GM18519 (cell line): ENCODE data around the gene THSD4.
"Not testable (repeated sequence)": the region's sequence is repeated elsewhere in the genome, so short reads cannot be mapped to it uniquely, and the experiment has no call there.

Experiments used
- ATAC-seq: cut with Tn5 transposase; IDR thresholded peaks from one replicate; pipeline ENCODE4 v1.9.1; 2021; ENCODE audit warnings: mild to moderate bottlenecking, moderate library complexity; ENCODE audit not compliant: unreplicated experiment, low FRiP score

Gene THSD4

DNA sequence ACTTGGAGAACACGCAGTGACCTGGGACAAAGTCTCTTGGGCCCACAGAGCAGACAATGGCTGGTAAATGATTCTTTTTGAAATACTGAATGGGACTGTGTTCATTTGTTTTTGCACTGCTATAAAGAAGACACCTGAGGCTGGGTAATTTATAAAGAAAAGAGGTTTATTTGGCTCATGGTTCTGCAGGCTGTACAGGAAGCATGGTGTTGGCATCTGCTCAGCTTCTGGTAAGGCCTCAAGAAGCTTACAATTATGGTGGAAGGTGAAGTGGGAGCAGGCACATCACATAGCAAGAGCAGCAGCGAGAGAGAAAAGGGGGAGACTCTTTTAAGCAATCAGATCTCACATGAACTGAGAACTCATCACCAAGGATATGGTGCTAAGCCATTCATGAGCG is 321.6 kb downstream of the THSD4 start:
- ATAC-seq = no peak

DNA sequence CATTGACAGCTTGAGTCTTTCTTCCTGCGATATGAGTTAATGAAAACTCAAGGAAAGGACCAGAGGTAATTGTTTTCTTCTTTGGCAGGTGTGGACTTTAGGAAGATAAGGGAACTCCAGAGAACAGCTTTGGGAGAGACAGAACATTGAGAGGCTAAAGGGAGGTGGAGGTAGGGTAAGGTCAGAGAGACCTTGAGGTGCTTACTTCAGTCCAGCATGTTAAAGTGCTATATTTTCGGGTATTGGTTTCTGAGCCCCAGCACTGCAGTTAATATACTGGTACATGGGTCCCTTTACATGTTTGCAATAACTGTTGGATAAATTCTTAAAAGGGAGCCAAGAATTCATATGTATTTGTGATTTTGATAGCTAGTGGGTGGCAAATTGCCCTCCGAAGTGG is 322.1 kb downstream of the THSD4 start:
- no peak for ATAC-seq

DNA sequence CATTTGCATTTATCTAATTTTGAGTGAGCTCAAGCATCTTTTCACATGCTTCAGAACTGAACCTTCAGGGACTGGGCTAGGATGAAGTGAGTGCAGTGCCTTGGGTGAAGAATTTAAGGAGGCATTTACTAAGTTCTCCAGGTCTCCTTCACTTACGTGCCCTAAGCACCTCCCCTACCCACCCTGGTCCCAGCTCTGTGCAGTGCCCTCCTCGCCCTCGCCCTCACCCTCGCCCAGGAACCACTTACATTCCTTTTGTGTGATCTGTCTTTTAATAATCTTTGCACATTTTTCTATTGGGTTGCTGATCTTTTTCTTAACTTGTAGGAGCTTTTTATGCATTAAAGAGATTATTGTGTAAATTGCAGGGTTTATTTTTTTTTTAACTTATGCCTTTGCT is 322.6 kb downstream of the THSD4 start:
- no peak for ATAC-seq

DNA sequence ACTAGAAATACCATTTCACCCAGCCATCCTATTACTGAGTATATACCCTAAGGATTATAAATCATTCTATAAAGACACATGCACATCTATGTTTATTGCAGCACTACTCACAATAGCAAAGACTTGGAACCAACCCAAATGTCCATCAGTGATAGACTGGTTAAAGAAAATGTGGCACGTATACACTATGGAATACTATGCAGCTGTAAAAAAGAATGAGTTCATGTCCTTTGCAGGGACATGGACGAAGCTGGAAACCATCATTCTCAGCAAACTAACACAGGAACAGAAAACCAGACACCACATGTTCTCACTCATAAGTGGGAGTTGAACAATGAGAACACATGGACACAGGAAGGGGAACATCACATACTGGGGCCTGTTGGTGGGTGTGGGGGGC is 324.2 kb downstream of the THSD4 start:
- not testable (repeated sequence) for ATAC-seq

DNA sequence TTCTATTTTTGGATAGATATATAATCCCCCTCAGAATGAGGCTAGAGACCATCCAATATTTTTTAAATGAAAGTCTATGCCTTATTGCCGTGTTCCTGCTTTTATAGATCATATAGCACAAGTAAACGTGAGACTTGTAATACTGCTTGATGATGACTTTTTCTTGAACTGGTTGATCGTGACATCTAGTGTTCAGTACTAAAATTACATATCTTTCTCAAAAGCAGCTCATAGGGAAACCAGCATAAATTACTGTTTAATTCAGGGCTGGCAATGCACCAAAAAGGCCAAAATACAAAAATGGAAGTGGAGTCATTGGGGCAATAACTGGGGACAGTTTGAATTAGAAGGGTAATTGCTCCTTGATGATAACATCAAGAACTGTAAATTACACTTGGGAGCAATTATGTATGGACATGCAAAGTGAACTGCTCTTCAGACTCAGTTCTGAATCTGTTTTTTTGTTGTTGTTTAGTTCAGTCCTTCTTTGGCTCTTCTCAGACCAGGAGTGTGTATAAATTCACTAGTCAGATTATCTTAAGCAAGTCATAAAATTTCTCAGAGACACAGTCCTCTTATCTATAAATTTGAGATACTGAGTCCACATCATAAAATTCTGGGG is 325.3 kb downstream of the THSD4 start:
- no peak for ATAC-seq

DNA sequence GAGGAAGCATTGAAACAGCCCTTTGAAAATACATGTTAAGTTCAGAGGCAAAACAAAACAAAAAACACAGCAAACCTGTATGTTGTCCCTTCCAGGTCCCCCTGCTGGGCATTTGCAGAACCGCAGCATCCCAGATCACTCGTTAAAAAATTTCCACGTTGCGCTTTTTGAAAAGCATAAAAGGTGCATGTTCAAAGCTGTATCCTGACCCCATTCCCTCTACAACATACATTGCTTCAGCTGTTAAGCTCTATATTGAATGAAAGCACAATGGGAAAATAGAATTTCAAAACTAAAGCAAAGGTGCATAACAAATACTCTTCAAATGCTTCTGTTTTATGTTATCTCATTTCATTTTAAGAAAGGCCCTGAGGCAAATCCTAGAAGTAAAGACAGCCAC is 328.3 kb downstream of the THSD4 start:
- no peak for ATAC-seq

DNA sequence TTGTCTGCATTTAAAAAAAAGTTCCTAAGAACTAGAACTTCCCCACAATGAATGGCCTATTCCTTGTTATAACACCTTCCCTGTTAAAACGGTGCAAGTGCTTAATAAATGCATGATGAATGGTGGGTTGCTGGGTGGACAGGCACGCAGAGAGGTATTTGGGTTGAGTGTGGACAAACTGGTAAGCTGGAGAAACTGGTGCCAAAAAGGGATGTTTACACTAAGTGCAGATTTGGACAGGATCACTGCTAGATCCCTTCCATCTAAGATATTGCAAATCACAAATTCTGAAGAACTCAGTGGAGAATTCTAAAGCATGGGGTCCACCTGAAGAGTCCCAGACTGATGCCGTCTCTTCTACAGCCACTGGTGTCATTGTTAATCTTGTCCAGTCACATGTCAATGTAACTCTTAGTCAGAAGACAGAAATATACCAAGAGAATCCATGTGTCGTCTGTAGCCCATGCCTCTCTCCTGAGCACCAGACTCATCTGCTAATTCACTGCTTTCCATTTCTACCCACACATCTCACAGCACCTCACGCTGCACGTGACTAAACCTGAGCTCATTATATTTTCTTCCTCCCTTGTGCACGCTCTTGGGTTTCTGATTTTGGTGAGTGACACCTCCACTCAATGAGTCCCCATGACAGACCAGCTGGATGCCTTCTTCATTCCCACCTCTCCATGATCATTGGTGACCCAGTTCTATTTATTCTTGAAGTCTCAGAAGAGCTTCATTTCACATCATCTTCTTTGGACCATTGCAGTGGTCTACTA is 328.9 kb downstream of the THSD4 start:
- ATAC-seq = no peak

DNA sequence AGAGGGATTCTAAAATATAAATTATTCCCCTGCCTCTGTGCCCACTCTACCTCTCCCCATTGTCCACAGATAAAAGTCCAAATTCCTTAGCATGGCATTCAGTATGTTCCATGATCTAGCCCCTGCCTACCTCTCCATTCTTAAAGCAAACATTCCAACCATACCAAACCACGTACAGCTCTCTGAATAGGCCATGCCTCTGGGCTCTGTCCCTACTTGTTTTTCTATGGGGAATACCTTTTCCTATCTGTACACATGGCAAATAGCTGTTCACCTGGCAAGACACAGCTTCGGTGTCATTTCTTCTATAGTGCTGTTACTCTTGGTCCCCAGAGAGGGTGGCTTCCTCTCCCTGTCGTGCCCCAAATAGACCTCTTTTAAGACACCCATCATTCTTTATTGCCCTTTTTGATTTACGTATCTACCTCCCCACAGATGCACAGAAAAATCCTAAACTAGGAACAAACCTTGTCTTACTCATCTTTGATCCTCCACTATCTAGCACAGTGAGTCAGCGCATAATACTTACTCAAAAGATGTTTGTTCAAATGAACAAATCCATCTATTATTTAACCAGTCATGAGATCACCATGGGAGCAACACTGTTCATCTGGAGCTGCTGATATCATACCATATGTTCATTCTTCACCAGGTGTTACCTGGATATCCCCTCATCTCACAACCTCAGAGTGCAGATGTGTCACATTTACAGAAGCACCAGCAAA is 329.8 kb downstream of the THSD4 start:
- ATAC-seq = no peak

DNA sequence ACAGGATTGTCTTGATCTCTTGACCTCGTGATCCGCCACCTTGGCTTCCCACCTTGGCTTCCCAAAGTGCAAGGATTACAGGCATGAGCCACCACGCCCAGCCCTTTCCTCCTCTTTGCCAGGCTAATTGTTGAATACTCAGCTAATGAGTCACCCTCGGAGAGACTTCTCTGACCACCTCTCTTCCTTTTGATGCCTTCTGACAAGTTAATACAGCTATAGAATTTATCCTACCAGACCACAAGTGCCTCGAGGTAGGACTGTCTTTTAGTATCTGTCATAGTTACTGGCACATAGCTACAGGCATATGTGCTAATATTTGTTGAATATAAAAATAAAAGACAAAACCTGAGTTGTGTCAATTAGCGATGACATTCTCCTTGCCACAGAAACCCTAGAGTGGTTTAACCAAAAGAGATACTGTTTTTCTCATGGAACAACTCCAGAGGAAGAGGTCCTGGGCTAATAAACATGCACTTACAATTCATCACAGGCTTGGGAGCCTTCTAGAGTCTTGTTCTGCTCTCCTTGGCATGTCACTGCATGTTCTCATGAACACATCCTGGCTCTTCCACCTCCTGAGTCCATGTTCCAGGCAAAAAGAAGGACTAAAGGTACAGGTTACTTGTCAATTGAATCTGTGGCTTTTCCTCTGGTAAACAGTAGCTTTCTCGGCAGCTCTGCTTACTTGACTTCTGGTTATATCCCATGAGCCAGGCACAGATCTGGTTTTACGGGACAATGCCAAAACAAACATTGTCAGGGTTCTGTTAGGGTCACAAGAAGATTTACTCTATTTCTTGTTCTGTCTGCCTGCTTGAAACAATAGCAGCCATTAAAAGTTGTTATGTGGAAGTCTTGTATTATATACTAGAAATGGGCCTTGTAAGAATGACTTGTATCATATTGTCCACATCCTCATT is 332.3 kb downstream of the THSD4 start:
- no peak for ATAC-seq

DNA sequence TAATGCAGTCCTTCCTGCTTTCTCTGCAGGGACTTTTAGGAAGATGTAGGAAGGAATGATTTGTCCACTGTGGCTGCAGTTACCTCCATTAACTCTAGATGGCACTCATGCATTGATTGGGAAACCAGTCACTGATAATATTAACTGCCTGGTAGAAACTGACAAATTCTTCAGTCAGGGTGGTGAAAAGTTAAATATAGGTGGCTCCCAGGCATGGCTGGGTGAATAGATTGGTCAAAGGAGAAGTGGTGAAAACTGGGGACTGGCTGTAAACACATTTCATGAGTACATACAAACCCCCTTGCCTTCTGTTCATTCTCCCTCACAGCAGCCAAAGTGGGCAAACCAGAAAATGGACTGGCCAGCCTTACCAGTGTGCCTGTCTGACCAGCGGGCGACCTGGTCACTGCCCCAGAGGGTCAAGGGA is 333.4 kb downstream of the THSD4 start:
- no peak for ATAC-seq

DNA sequence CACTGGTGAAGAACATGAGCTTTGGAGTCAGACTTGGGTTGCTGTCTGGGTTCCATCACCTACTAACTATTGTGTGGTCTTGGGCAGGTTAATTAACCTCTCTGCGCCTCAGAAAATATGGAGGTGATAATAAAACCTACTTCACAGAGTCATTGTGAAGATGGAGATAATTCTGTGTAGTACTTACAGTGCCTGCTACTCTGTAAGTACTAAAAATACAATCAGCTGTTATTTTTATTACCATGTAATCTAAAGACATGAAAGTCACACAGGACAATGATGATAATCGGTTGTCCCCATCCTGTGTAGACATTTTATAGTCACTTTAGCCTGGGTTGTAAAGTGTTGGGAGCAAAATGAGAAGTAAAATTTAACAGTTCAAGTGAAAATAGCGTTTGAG is 334.1 kb downstream of the THSD4 start:
- no peak for ATAC-seq

DNA sequence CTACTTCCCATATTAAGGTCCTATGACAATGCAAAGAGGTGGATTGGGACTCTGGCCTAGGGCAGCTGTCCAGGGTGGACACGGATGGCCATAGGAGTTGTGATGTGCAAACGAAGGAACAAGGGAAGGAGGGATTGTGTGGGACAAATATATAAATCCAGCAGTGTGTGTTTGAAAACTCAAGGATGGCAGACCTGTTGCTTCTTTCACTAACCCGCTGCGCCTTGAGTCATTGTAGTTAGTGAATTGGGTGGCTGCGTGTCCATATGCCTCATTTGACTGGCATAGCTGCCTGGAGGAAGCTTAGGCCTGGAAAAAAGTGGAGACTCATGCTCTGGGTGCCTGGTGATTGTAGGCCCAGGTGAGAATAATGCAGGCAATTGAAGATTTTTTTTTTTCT is 334.7 kb downstream of the THSD4 start:
- ATAC-seq = no peak

DNA sequence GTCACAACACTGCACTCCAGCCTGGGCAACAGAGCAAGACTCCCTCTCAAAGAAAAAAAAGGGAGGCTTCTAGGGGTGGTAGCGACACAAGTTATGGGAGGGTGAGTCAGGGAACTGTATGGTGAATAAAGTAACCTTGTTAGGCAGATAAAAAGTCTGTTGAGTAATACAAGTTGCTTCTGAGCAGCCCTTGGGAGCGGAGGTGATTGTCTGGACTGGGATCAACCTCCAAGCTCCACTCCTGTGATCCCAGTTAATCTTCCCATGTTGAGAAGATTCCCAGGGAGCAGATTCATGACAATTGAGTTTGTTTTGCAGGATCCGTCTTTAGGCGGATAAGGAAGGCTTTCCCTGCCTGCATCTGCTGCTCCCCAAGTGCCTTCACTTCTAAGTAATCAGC is 335.9 kb downstream of the THSD4 start:
- ATAC-seq = no peak

DNA sequence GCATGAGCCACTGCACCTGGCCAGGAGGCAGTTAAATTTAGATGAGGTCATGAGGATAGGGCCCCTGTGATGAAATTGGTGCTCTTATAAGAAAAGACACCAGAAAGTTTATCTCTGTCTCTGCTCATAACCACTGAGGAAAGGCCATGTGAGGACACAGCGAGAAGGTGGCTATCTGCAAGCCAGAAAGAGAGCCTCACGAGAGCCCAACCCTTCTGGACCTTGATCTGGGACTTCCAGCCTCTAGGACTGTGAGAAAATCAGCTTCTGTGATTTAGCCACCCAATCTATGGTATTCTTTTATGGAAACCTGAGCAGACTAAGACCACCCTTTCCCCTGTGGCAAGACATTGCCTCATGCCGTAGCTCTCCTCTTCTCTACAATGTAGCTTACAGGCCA is 337.6 kb downstream of the THSD4 start:
- ATAC-seq = no peak

DNA sequence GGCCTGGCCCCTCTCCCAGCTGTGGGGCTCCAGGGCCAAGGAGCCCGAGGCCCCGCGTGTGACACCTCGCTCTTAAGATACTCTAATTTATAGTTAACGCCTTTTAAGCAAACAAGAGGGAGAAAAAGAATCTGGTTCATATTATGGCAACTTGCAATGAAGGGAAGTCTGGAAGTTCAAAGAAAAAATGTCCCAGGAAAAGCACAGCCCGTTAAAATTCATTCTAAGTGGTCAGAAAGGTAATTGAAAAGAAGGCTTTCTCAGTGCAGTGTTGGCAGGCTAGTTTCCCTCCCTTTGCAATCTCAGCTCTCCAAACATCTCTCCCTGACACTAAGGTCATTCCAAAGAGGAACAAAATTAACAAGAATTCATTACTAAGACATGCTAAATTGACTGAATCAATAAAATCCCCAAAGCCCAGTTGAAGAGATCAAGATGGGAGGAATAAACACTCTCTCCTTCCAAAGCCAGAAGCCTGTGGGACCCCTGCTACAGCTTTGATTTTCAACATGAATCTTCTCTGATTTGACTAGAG is 339.3 kb downstream of the THSD4 start:
- no peak for ATAC-seq

DNA sequence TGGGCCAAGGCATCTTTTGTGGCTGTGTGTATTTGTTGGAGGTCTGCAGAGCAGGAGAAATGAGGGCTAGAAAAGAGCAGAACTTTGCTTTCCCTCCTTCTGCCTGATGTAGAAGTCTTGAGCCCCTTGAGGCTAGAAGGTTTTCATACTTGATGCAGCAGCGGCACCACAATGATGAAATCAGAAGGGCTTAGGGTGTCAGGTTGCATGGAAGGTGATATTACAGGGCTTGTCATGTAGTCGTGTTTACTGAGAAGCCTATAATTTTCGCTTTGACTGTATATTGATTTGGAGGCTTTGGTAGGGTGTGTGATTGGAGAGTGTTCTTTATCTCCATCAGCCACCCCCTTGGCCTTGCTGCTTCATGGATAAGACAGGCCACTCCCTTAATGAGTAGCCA is 339.8 kb downstream of the THSD4 start:
- no peak for ATAC-seq

DNA sequence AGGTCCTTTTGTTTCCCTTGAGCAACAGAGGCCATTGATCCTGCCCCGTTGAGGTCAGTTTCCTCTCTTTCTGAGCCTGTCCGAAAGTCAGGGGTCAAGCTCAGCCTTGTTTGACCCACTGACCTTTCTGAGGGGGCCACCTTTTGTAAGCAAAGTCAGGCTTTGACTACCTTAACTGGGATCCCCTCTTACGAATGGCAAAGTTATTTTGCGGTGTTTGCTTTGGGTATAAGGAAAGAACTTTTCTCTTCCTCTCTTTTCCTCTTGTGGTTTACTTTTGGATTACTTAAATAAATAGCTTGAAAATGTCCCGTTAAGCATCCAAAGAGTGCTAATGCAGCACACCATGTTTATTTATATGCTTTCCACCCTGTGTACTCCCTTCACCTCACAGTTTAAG is 340.6 kb downstream of the THSD4 start:
- ATAC-seq = no peak

DNA sequence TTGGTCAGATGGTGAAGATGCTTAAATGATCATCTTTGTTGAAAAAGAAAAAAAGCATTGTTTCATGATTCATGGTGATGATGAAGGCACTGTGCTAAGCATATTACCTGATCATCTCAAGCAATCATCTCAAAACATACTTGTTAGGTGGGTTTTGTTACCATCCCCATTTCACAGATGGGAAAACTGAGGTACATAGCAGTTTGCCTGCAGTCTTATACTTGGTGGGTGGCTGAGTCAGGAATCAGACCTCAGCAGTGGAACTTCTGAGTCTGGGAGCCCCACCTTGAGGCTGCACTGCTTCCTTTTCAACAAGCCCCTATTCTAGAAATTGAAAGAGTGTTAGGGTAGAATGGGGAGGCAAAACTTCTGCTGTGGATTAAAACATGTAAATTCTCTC is 341.1 kb downstream of the THSD4 start:
- ATAC-seq = no peak

DNA sequence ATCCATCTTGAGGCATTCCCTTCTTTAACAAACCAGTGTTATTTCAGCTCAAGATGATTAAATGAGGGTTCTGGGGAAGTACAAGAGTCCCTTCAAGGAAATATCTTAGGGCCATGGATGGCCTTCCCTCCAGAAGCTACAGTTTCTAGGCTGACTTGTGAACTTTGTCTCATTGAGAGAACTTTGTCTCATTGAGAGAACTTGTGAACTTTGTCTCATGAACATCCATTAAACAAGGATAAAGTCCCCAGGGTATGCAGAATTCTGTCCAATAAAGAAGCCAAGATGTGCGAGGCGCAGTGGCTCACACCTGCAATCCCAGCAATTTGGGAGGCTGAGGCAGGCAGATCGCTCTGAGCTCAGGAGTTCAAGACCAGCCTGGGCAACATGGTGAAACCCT is 341.5 kb downstream of the THSD4 start:
- no peak for ATAC-seq

DNA sequence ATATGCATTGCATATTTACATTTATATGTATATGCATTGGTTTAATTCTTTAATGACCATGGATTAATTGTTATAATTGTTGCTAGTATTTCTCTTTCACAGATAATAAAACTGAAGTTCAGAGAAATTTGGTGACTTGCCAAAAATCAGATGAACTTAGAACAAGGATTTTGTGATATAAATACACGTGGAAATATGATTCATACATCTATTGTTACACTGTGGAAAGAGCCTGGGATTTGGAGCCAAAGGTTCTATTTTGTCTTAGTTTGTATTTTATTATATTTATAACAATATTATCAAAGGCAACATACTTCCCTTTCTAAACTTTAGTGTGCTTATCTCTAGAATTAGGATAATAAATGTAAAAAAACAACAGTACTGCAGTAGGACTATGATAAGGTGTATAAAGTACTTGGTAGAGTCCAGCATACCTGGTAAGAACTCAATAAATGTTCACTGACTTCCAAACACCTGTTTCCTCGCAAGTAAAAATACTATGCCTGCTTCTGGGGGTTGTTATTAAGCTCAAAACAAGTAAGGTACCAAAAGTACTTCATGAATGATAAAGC is 342.9 kb downstream of the THSD4 start:
- ATAC-seq = no peak
